ENCODE data around the gene SCTR.

The SCTR gene

GRCh38 chr2:119523383-119523951 is 816 bp downstream of the SCTR start:
- no peak for DNase-seq (ENCODE audit: low read depth in 2 of 2)

GRCh38 chr2:119522671-119523070 is 1.6 kb downstream of the SCTR start:
- DNase-seq (ENCODE audit: low read depth in 2 of 2), result no peak

GRCh38 chr2:119521433-119522050 is 2.7 kb downstream of the SCTR start:
- no peak for DNase-seq (ENCODE audit: low read depth in 2 of 2)

DNA sequence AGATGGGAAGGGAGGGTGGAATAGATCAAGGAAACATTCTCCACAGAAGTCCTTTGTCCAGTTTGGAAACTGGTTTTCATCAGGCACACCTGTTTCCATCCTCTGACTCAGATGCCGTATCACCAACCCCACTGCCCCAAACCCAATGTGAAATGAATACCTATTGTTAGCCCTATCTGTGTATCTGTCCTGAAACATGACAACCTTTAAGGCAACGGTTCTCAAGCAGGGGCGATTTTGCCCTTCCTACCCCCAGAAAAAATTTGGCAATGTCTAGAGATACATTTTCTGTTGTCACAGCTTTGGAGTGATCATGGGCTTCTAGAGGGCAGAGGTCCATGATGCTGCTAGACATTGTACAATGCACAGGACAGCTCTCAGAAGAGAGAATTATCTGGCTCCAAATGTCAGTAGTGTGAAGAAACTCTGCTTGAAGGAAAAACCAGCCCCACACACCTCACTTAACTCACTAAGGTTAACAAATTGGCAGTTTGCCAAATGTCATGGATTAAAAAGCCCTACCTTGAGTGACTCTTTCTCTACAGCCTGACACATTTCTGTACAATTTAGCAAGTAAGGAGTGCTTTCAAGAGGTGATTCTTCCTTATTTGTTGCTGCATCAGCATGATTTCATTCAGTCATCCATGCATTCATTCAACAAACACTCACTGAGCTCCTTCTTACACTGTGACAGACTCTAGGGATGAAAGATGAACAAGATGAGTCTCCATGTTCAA is 3.4 kb downstream of the SCTR start:
- no peak for DNase-seq (ENCODE audit: low read depth in 2 of 2)

GRCh38 chr2:119519057-119519408 is 5.2 kb downstream of the SCTR start:
- no peak for DNase-seq (ENCODE audit: low read depth in 2 of 2)

DNA sequence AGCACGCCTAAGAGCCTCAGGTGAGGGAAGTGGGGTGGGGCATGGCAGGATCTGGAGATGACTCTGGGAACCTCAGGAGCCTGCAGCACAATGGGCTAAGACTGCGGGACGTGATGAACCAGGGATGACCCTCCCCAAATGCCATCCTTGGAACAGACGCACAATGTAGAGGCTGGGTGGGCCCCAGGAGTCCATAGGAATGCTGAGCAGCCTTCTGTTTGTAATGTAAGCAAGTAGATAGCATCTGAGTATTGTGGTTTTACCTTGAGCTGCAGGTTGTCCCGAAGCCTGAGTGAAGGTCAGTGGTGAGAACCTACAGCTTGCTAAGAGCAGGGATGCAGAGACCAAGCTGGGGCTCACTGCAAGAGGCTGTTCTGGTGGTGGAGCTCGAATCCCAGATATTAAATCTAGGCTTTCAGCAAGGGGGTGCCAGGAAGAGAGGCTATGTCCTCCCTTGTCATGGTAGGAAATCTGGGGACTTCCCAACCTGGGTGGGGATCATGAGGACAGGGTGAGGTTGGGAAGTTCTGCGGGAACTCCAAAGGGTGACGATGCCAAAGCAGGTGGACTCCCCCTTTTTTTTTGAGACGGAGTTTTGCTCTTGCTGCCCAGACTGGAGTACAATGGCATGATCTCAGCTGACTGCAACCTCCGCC is 5.8 kb downstream of the SCTR start:
- DNase-seq (ENCODE audit: low read depth in 2 of 2), result no peak

DNA sequence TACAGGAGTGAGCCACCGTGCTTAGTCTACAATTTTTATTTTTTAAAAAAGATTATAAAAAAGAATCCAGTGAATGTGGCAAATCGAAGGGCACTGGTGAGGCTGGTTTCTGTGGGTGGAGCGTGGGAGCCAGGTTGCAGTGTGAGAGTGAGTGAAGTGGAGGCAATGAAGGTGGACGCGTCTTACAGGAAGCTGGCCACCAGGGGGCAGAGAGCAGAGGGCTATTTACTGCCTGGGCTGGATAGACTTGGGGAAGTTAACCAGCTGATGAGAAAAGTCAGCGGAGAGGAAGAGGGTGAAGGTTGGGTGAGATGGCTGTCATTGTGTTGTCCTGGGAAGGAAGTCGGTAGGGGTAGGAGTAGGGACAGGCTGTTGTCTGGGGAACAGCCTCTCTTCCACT is 6.8 kb downstream of the SCTR start:
- DNase-seq (ENCODE audit: low read depth in 2 of 2), result no peak

GRCh38 chr2:119516121-119516520 is 8.2 kb downstream of the SCTR start:
- no peak for DNase-seq (ENCODE audit: low read depth in 2 of 2)

DNA sequence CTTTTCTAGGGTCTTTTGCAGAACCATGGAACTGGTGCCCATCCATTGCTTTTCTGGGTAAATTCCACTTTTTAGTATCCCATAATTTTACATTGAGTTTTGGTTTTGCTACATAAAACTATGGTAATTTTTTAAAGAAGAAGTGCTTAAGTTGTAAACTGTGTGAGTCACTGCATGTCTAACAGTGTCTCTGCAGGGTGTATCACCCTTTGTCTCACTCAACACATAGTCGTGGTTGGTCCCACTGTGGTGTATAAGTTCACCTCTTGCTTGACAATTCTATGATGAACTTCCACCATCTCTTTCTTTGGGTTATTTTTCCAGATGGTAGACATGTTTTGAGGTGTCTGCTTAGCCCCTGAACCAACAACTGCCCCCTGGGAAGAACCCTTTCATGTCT is 10.5 kb downstream of the SCTR start:
- no peak for DNase-seq (ENCODE audit: low read depth in 2 of 2)

DNA sequence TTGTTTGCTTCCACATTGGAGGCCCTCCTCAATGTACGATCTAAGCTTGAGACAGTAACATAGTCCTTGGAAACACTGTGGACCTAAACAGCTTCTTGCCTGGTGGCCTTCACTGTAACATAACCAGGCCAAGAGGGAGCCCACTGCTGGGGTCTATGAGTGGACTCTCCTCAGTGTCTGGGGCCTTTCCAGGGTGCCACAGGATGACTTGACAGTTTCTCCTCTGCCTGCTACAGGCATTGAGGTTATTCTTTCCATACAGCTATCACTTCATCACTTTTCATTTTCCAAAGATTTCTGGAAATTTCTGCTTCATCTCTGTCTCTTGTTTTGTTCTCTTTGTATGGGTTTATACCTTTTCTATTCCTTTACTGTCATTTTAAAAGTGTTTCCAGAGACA is 11.3 kb downstream of the SCTR start:
- no peak for DNase-seq (ENCODE audit: low read depth in 2 of 2)

- no peak for DNase-seq (ENCODE audit: low read depth in 2 of 2)
Observed at GRCh38 chr2:119511989-119512388, 12.3 kb downstream of the SCTR start.

GRCh38 chr2:119508756-119509155 is 15.5 kb downstream of the SCTR start:
- DNase-seq (ENCODE audit: low read depth in 2 of 2), result no peak

GRCh38 chr2:119496682-119497081 is 27.6 kb downstream of the SCTR start:
- DNase-seq (ENCODE audit: low read depth in 2 of 2), result no peak

DNA sequence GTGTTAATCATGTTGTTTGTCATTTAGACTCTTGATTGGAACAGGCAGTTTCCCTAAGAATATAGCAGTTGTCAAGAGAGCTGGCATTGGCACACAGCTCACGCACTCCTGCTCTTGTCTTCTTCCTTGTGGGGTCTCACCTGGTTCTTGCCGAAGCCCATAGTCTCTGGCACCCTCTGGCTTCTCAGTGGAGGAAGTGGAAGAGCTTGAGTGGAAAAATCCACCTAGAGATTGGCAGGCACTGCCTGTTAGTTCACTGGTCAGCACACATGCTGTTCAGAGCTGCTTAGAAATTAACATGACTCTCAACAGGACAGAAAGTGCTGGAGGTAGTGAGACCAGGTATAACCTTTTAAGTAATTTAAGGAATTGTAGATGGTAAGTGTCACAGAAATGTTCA is 28.3 kb downstream of the SCTR start:
- no peak for DNase-seq (ENCODE audit: low read depth in 2 of 2)

GRCh38 chr2:119494163-119494790 is 30.0 kb downstream of the SCTR start:
- no peak for DNase-seq (ENCODE audit: low read depth in 2 of 2)

DNA sequence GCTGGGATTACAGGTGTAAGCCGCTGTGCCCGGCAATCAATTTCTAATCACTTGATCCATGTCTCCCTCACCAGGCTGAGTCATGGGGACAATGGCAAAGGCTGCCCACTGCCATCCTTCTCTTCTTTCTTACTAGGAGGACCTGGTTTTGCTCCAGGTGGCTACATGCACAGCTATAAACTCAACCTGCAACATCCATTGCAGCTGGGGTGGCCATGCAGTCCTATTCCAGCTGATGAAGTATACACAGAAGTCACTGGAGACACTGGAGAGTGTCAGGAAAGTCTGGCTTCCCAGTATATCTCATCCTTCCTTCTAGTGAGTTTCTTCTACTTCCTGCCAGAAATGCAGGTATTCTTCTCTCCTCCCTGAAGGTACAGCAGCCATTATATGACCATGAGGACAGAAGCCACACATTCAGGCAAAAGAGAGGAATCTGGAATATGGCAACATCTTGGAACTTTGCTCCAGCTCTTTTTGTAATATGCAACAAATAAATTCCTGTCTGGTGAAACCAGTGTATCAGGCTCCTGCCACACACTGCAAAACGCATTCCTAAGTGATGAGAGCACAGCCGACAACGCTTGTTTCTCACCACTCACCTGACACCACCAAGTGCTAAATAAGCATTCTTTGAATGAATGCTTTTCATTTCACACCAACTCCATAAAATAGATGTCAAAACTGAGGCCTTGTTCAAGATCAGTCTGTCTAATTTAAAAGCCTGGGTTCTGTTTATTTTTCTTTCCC is 32.3 kb downstream of the SCTR start:
- no peak for DNase-seq (ENCODE audit: low read depth in 2 of 2)

DNA sequence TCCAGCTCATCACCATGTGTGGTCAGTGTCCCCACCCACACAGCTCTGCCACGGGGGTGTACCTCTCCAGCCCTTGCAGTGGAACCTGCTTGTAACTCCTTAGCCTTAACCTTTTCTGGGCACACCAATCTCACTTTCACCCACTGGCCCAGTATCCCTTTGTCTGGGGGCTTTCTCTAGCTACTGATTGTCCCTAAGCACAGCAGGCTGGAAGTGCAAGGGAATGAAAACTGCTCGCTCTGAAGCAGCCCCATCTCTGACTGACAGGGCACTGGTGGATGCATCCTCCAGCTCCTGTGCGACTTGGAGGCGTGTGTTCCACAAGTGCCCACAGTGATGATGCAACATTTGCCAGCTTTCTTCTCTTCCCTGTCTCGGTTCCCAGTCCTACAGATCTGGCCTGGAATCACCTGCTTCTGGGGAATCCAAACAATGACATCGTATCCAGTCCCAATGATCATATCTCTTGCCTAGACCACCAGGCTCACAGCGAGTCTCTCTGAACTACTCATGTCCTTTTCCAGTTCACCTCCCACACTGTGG is 33.6 kb downstream of the SCTR start:
- DNase-seq (ENCODE audit: low read depth in 2 of 2), result no peak

GRCh38 chr2:119490106-119490505 is 34.2 kb downstream of the SCTR start:
- DNase-seq (ENCODE audit: low read depth in 2 of 2), result no peak

GRCh38 chr2:119489232-119489952 is 34.9 kb downstream of the SCTR start:
- DNase-seq (ENCODE audit: low read depth in 2 of 2), result no peak

- no peak for DNase-seq (ENCODE audit: low read depth in 2 of 2)
Observed at GRCh38 chr2:119488245-119489214, 35.8 kb downstream of the SCTR start.
